AG04450 (cell line): Measurements from ENCODE around the gene UXS1. TPM values are rescaled to one million over a fixed set of nuclear protein-coding genes. Genes with fewer than 3 reads are reported as not detected.
A peak's percentile ranks its signal among the peaks of the same experiment; 100 is the strongest.

Source experiments
- CTCF ChIA-PET: fragments of 300-600, 350-600 bp; formaldehyde crosslinking; extraction: SDS; loops from one replicate; lab custom pipeline; 2022; ENCODE audit warnings: antibody characterized with exemption, inconsistent platforms; lab: Charles Lee
- POLR2A ChIA-PET: fragments of 350-600 bp; formaldehyde crosslinking; extraction: SDS; loops from one replicate; lab custom pipeline; 2021; ENCODE audit warnings: antibody characterized with exemption, inconsistent platforms; lab: Yijun Ruan, JAX
- DNase-seq: peaks from one replicate; pipeline ENCODE4 v3.0.0-alpha.2; 2011; ENCODE audit warnings: low read depth, low spot score
- H3K27ac ChIP-seq: one replicate; pipeline ENCODE4 v1.5.1; 2012; ENCODE audit warnings: low read depth, low read length, control low read depth
- H3K27me3 ChIP-seq: one replicate; pipeline ENCODE4 v1.6.0; 2012; ENCODE audit warnings: low read length; ENCODE audit not compliant: control insufficient read depth, insufficient read depth
- H3K4me3 ChIP-seq: 2 replicates; pipeline ENCODE4 v1.5.1; 2011; ENCODE audit warnings: mild to moderate bottlenecking, low read depth, low read length, control low read depth
- H3K9me3 ChIP-seq: 2 replicates; pipeline ENCODE4 v1.5.1; 2012; ENCODE audit warnings: low read length; ENCODE audit not compliant: control insufficient read depth, insufficient read depth
- polyA plus RNA-seq: library from polyadenylated mRNA; depleted of rRNA; stranded (reverse); fragments of >200 nt; gene quantifications from 2 replicates; pipeline ENCODE4 v1.2.3, GENCODE V29; 2011
- TF ChIP-seq, protein P1 (sequence below): IDR thresholded peaks from 2 replicates; pipeline ENCODE4 v1.5.1; 2011; ENCODE audit warnings: low read depth, low read length, control low read depth, inconsistent platforms

The UXS1 gene
- polyA plus RNA-seq, 1 experiment, result 53.2 TPM

DNA sequence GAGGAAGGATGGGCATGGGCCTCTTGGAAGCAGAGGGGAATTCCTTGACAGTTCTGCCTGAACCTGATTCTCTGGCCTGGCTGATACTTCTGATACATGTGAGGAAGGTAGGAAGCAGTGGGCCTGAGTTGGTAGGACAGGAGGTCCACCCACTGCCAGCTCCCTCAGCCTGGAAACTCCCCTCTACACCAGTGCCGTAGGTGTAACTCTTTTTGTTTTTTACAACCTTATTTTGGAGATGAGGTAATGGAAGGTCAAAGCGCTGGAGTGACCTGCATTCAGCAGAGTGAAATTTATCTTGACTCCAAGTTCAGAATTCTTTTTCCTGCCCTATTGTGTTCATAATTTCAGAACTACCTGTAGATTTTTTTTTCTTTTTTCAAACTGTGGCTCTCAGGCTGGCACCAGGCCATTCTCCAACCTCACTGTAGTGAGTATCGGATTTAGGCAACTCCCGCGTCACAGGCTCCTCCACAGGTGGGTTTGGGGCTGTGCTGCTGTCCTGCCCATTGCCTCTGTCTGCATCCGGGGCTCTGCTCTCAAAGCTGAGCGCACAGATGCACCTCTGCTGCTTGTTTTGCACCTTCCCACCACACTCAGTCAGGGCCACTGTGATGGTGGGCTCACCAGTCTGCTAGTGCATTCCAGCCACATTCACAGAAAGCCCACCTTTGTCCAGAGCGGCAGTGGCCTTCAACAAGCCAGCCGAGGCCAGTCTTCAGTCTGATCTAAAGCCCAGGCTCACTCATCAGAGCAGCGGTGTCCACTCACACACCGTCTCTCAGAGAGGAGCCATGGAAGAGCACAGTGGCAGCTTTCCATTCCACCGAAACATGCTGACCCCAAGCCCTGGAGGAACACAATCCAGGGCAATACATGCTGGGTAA is 87.2 kb downstream of the UXS1 start:
- POLR2A ChIA-PET, result no interaction called here

DNA sequence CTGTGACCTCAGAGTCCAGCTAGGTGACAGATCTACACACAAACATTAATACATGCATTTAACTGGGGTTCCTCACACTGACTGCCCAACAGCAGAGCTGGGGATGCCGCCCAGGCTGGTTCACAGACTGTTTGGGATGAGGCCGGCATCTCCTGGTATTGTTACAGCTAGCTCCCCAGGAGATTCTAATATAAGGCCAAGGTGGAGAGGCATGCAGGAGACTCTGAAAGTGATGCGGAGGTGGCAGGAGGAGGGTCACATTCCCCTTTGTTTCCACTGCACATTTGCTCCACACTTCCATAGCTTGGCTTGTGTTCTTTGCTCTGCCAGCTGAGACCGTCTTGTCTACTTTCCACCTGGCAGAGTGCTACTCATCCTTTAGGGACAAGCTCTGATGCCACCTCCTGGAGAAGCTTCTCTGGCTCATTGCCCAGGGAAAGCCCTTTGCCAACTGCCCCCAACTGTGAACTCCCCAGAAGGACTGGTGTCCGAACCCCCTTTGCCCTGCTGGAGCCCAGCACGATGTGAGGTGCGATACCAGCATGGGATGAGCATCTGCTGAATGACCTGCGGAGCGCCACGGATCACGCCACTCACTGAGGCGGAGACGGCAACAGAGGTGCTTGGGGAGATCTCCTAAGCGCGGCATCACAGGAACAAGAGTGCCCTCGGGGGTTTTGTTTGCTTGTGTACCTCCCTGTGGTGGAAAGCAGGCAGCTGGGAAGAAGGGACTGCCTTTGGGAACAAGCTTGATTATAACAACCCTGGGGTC is 88.8 kb downstream of the UXS1 start:
- TF ChIP-seq, protein P1, sequence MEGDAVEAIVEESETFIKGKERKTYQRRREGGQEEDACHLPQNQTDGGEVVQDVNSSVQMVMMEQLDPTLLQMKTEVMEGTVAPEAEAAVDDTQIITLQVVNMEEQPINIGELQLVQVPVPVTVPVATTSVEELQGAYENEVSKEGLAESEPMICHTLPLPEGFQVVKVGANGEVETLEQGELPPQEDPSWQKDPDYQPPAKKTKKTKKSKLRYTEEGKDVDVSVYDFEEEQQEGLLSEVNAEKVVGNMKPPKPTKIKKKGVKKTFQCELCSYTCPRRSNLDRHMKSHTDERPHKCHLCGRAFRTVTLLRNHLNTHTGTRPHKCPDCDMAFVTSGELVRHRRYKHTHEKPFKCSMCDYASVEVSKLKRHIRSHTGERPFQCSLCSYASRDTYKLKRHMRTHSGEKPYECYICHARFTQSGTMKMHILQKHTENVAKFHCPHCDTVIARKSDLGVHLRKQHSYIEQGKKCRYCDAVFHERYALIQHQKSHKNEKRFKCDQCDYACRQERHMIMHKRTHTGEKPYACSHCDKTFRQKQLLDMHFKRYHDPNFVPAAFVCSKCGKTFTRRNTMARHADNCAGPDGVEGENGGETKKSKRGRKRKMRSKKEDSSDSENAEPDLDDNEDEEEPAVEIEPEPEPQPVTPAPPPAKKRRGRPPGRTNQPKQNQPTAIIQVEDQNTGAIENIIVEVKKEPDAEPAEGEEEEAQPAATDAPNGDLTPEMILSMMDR, result no peak
- Histone ChIP-seq H3K27ac (no peak overlapping the region), H3K9me3 (no peaks in the 10 kb centered on the region), H3K27me3 (no peaks in the 10 kb centered on the region), H3K4me3 (no peak overlapping the region)
- POLR2A ChIA-PET, result no interaction called here
- DNase-seq, result no peak
- CTCF ChIA-PET, result interaction anchor here (0.5 to 2.5 kb wide), 7 partner anchors 11 to 1943 kb away, joined by 3 to 18 read pairs (median 4); no protein-coding TSS in a partner anchor

More for the DNA sequence above, 87.2 kb downstream of the UXS1 start:
- H3K27ac ChIP-seq, result peak overlapping the region; percentile 11
- no peaks in the 10 kb centered on the region for H3K27me3 ChIP-seq
- CTCF ChIA-PET, result no interaction called here
- TF ChIP-seq, protein P1, result no peak
- H3K4me3 ChIP-seq, result no peak overlapping the region
- no peaks in the 10 kb centered on the region for H3K9me3 ChIP-seq
- no peak for DNase-seq

DNA sequence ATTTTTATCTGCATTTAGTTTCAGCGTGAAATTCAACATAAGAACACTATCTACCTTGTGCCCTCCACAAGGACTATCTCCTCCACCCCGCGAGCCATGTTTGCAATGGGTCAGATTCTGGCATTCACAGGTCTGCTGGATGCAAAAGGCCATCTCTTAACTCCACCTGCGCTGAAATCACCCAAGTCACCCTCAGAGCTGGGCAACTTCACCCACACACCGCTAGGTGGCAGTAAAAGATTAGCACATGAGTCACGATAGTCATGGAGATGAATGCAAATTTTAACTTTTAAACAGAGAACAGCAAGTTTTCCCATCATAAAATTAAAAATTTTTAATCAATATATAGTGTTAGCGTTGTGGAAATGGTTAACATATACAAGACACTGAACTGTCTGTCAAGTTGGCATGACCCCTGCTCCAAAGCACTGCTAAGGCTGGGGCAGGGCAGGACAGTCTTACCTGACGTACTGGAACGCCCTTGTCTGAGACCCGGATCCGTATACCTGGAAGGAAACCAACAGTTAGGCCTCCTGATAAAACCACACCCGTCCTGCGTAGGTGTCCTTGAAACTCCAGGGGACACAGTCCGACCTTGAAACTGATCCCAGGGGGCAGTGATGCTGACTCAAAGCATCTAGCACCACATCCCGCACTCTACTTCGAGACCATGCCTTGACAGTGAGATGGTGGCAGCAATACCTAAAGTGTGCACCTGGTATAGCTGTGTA is 89.6 kb downstream of the UXS1 start:
- H3K9me3 ChIP-seq, result no peaks in the 10 kb centered on the region
- TF ChIP-seq, protein P1, result peak; percentile 96
- no peak overlapping the region for H3K27ac ChIP-seq
- POLR2A ChIA-PET, result no interaction called here
- CTCF ChIA-PET, result interaction anchor here (0.5 to 2.5 kb wide), 10 partner anchors 10 to 1944 kb away, joined by 3 to 18 read pairs (median 3); no protein-coding TSS in a partner anchor
- no peak overlapping the region for H3K4me3 ChIP-seq
- DNase-seq, result no peak
- no peaks in the 10 kb centered on the region for H3K27me3 ChIP-seq

DNA sequence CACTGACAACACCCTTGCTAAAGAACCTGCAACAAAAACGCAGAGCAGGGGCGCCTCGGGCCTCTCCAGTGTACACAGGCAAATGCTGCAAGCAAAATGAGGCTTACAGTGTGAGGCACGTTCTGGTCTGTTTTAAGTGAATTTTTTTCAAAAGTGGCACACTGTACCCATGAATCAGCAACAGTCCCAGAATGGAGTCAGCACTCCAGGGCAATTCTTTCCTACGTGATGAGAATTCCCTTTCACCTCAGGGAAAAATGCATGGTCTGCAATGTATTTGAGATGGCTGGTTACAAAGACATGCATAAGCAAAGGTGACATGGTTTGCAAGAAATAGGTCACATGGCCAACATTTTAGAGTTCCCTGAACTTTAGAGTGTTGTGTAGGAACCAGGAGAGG is 94.4 kb downstream of the UXS1 start:
- H3K27me3 ChIP-seq, result no peaks in the 10 kb centered on the region
- H3K9me3 ChIP-seq, result no peaks in the 10 kb centered on the region
- no peak overlapping the region for H3K4me3 ChIP-seq
- no peak for DNase-seq
- TF ChIP-seq, protein P1, result no peak
- ChIA-PET CTCF (interaction anchor here (1.0 kb wide), 1 partner anchor 523 kb away, joined by 3 read pairs; no protein-coding TSS in a partner anchor), POLR2A (no interaction called here)
- no peak overlapping the region for H3K27ac ChIP-seq
